NCI-H2107 treated with DMSO at 0.1 percent for 48 hours (cell line): ENCODE data around the gene RBMS3.
"Not testable (repeated sequence)": the region's sequence is repeated elsewhere in the genome, so short reads cannot be mapped to it uniquely, and the experiment has no call there.

Source experiments
- DNase-seq: peaks from one replicate; lab custom pipeline; 2025; ENCODE audit not compliant: unreplicated experiment; lab: John Stamatoyannopoulos, UW

Gene RBMS3

GRCh38 chr3:29382409-29382808 is 101.5 kb downstream of the RBMS3 start:
- DNase-seq: no peak

- DNase-seq: no peak
Measured at GRCh38 chr3:29382845-29383244, 102.0 kb downstream of the RBMS3 start.

GRCh38 chr3:29384640-29385039 is 103.8 kb downstream of the RBMS3 start:
- no peak for DNase-seq

- DNase-seq: no peak
Measured at GRCh38 chr3:29385046-29385830, 104.4 kb downstream of the RBMS3 start.

- no peak for DNase-seq
Measured at GRCh38 chr3:29389362-29389761, 108.5 kb downstream of the RBMS3 start.

GRCh38 chr3:29392625-29393388 is 111.9 kb downstream of the RBMS3 start:
- DNase-seq: no peak

GRCh38 chr3:29393946-29394345 is 113.1 kb downstream of the RBMS3 start:
- DNase-seq: not testable (repeated sequence)

- DNase-seq: no peak
Measured at GRCh38 chr3:29397406-29397805, 116.5 kb downstream of the RBMS3 start.

GRCh38 chr3:29398787-29399186 is 117.9 kb downstream of the RBMS3 start:
- DNase-seq: no peak

GRCh38 chr3:29406291-29406832 is 125.5 kb downstream of the RBMS3 start:
- DNase-seq: no peak

GRCh38 chr3:29408676-29409075 is 127.8 kb downstream of the RBMS3 start:
- DNase-seq: no peak

- no peak for DNase-seq
Measured at GRCh38 chr3:29409409-29409808, 128.5 kb downstream of the RBMS3 start.

GRCh38 chr3:29410220-29410619 is 129.3 kb downstream of the RBMS3 start:
- no peak for DNase-seq

- peak; percentile 70 for DNase-seq
Measured at GRCh38 chr3:29410660-29411405, 130.0 kb downstream of the RBMS3 start.

- DNase-seq: peak; percentile 15
Measured at GRCh38 chr3:29412110-29412509, 131.2 kb downstream of the RBMS3 start.

- DNase-seq: no peak
Measured at GRCh38 chr3:29414468-29415224, 133.8 kb downstream of the RBMS3 start.

GRCh38 chr3:29415482-29416223 is 134.8 kb downstream of the RBMS3 start:
- DNase-seq: no peak

- DNase-seq: no peak
Measured at GRCh38 chr3:29416514-29416913, 135.6 kb downstream of the RBMS3 start.

GRCh38 chr3:29420106-29420505 is 139.2 kb downstream of the RBMS3 start:
- no peak for DNase-seq
